GM18511 (cell line): Measurements from ENCODE around the gene KIRREL3.

Experiments used
- ATAC-seq: cut with Tn5 transposase; IDR thresholded peaks from one replicate; pipeline ENCODE4 v1.9.1; 2021; ENCODE audit warnings: mild to moderate bottlenecking, moderate library complexity; ENCODE audit not compliant: unreplicated experiment

KIRREL3 gene

DNA sequence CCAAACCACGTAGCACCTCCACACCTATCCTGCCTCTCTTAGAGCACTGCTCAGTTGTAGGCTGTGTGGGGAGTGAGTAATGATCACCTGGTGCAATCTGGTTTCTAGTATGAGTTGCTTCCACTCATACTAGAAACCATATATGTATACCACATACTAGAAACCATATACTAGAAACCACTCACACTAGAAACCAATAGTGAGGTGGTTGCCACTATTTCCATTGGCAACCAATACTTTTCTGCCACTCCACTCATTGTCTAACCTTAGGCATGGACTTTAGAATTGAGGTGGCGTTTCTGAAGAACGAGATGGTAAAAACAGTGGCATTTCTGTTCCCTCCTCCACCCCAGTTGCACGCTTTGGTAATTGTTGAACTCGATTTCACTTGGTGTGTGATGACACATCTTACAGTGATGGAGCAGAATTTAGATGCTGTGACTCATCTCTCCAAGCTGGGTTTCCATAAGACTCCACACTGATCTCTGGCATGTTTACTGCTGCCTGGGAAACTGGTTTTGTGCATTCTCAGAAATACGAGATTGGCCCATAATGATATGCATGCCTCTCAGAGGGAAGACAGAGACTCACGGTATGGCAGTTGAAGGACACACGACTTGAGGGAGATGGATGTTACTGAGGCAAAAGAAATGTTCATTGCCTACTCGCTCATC, 82.9 kb downstream of the KIRREL3 start:
- ATAC-seq = peak; percentile 92

GRCh38 chr11:126915430-126915829, 85.1 kb downstream of the KIRREL3 start:
- no peak for ATAC-seq

- ATAC-seq = no peak
These were observed 85.6 kb downstream of the KIRREL3 start for GRCh38 chr11:126914941-126915340.

DNA sequence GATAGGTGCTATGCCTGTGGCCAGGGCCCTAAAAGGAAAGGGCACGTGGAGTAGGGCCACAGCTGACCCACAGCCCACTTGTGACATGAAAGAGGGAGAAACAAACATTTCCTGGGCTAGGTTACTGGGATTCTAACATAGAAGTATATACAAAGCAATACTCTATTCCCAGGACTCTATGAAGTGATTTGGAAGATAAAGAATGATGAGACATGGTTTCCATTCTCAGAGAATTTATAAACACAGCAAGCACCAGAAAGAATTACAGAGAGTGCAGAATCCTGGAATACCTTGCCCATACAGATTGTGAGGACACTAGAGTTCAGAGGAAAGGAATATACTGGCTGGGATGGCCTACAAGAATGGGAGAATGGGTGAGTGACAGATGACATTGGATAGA, 86.4 kb downstream of the KIRREL3 start:
- no peak for ATAC-seq

DNA sequence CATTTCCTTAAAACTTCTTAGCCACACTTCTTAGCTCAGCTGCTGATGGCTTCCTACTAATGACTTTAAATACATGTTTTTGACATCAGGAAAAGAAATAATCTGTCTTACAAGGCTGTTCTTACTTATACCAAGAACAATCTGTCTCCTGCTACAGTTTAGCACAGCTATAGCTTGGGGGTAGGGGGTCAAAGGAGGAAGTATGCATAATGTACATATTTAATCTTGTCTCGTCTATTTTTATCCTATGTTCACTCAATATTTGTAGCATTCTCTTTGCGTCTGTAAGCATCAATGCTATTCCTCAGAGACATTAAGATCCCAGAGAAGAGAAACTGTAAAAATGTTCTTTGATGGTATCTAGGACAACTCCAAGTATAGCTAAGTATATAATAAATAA, 96.0 kb downstream of the KIRREL3 start:
- ATAC-seq = no peak

DNA sequence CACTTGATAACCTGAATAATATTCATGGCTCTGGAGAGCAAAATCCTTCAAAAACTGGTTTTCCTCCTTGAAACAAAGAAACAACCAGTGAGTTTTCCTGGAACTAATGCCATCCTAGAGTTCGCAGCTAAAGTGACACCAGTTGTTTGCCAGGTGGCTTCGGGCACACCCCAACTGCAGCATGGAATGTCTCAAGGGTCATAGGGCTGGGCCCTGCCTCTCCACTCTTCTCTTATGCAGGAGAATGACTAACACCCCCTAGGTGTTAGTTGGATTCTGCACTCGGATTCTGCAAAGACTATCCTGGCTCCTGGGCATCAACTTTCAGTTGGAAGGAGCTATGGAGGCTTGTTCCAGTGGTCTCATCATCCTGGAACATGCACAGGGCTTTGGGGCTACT, 98.8 kb downstream of the KIRREL3 start:
- ATAC-seq = no peak

- ATAC-seq = no peak
These were observed 100.4 kb downstream of the KIRREL3 start for GRCh38 chr11:126899961-126900748.

DNA sequence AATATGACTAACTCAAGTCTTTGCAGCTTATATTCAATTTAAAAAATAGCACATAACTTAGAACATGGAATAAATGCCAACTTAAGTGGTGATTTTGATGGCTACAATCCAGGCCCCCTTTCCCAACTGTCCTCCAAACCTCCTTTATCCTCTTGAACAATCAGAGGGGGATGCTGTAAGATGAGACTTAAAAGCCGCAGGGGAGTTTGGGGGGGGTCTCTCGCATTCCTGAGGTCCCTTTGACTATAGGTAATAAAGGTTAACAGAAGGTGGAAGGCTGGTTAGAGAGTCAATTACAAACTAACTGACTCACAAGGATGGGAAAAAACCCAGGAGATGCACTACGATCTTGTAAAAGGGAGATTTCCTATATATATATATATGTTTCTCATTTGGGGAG, 101.8 kb downstream of the KIRREL3 start:
- ATAC-seq = no peak

DNA sequence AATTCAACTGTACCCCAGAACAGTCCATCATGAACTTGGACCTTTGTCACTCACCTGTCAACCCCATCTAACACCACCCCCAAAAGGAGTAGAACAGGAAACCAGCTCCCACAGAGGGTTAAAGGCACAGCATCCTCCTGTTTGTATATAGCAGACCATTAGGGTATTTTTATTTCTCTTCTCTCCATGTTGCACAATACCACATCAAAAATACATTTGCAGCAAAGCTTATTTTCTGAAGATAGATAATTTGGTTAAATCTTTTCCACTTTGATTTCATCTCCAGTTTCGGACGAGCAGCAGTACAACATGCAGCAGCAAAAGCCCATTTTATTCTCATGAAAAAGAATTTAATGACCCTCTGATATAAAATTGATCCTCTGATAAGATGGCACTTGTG, 103.1 kb downstream of the KIRREL3 start:
- no peak for ATAC-seq

DNA sequence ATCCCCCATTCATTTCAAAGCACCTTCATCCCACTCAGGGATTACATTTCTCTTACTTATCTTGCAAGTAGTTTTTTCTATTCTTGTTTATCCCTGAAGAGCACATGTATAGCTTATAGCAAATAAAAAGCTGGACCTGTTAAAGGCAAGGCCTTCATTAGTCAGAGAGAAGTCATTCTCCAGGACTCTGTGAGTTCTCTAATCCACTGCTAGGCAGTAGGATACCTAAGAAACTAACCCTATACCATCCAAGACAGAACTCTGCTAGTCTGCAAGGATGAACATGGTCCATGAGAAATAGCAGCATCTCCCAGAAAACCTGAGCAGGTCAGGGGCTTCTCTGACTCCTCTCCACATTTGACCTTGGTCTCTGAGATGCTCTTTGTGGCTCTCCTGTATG, 104.5 kb downstream of the KIRREL3 start:
- no peak for ATAC-seq

- no peak for ATAC-seq
These were observed 106.8 kb downstream of the KIRREL3 start for GRCh38 chr11:126893796-126894195.

DNA sequence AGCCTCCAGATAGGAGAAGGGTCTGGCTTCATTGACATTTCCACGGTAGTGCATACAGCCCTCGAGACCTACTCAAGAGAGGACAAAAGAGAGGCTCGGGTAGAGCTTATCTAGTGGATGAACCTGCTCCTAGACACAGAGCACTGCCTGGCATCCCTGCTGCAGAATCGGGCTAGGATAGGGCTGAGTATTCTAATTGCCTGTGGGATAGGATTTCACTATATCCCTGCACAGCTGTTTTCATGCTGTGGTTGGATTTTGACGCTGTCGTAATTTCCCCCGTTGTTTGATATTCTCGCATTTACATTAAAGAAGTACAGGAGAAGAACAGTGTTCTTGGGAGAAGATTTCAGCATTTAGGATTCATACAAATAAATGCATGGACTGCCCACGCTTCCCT, 107.8 kb downstream of the KIRREL3 start:
- ATAC-seq = no peak

- ATAC-seq = no peak
These were observed 108.9 kb downstream of the KIRREL3 start for GRCh38 chr11:126891556-126892217.

DNA sequence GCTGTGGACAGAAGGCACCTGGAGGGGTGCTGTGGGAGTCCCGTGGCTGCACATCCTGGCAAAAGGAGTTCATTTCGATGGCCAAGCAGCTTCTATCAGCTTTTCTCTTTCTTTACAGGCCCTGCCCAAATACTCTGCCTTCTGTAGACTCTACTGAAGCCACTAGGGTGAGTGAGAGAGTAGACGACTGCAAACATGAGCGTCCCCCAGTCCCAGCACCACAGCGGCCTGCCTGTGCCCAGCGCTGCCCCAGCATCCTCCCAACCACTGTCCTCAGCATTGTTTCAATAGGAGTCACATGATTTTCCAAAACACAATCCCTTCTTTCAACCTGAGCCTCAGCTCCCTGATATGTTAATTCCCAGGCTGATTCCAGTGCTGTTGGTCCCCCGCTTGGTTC, 110.0 kb downstream of the KIRREL3 start:
- ATAC-seq = no peak

DNA sequence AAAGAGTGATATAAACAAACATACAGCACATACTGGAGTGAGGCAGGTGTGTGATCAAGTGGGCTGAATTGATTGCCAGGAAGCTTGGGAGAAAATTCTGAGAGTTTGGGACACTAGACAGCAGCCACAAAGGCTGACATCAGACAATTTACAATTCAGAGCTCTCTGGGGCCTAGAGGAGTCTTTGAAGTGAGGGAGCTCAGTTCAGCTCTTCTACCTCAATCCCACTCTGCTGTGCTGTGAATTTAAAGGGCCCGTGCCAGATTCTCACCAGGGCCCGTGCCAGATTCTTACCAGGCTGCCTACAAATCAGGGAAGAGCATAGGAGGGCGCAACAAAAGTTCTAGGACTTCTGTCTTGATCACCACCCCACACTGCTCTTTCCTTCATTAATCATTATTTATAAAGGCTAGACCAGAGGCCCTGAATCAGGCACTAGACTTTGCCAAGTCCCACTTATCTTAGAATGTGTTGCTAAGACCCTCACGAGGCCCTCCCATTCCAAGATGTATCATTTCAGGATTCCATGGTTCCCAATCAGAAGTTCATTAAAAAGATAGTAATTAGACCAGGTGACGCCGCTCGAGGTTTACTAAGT, 112.4 kb downstream of the KIRREL3 start:
- ATAC-seq = no peak

- ATAC-seq = no peak
These were observed 113.9 kb downstream of the KIRREL3 start for GRCh38 chr11:126886636-126887035.

- ATAC-seq = no peak
These were observed 114.5 kb downstream of the KIRREL3 start for GRCh38 chr11:126886085-126886484.

GRCh38 chr11:126884594-126884993, 116.0 kb downstream of the KIRREL3 start:
- no peak for ATAC-seq

DNA sequence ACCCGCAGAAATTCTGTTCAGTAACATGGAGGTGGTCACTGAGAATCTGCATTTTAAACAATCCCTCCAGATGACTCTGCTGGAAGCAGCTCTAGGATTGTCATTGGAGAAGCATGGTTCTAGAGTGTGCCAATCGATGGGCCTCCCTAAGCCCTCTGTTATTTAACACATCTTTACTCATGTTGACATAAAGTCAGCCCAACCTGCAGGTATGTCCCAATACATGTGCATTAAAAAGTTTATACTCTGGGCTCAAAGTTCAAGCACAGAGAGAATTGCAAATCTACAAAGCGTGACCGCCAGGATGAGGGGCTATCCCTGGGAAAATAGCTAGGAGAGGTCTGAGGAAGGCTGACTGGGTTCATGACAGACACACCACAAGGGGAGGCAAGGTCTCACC, 116.4 kb downstream of the KIRREL3 start:
- ATAC-seq = no peak

DNA sequence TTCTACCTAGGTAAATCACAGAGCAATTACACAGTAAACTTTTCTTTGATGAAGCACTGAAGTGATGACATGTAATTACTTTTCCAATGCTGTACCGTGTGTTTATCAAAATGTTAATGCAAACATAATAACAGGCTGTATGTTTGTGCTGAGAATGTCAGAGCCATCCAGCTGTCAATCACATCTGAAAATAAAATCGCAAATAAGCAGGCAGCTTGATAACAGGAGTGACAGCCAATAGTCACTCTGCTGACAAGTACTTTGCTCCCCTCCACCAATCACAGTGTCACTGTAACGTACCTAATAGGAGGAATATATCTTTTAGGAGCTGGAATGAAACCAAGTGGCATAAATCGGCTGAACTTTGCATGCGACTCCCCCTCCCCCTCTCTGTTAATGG, 119.7 kb downstream of the KIRREL3 start:
- ATAC-seq = no peak

DNA sequence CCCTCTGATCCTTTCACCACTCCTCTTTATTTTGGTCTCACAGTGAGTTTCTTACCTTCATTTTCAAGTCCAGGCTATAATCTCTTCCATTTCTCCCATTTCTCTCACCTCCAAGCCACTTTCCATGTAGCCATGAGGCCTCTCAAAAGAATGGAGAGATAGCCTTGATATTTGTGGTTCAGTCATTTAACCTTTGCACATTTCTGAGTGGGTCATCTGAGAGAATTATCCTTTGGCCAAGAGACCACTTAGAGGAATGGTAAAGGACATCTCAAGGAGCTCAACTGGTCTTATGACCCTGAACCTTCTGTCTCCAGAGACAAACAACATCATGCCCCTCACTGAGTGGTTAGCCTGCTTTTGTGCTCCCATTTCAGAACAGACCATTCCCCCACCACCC, 121.1 kb downstream of the KIRREL3 start:
- ATAC-seq = no peak
